Fibroblast of gingiva (primary cell): ENCODE measurements around the gene TUBGCP3.

Experiments used
- DNase-seq: peaks from one replicate; pipeline ENCODE4 v3.0.0-alpha.2; 2011; ENCODE audit warnings: low read depth

TUBGCP3 gene

DNA sequence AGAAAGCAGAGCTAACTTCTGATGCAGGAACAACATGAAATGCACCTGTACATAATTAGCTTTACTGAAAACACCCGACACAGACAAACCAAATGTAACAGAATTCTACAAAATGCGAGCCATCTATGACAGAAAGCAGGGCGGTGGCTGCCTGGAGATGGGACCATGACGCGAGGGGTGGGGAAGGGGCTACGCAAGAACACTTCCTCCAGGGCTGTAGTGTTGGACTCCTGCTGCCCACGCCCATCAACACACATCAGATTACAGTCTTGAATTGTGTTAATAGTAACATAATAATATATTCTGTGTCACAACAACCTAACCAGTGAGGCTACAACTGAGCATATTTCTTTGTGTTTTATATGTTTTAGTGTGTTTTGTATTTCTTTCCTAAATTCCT is 108.6 kb downstream of the TUBGCP3 start:
- no peak for DNase-seq

DNA sequence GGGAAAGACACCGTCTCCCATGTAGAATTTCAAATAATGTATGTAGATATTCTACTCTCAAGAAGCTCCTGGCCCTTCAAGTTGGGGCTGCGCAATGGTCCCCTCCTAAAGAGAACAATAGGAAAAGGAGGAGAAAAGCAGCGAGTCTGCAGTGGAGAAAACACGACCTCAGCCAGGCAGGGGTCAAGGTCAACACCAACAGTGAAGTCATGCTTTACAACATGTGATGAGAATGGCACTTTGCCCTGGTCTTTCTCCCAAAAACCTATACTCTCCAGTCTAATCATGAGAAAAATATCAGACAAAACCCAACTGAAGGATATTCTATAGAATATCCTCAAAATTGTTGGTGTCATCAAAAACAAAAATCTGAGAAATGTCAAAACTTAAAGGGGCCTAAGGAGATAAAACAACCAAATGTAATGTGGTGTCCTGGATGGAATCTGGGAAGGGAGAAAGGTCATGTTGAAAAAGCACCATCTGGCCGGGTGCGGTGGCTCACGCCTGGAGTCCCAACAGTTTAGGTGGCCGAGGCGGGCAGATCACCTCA is 110.8 kb downstream of the TUBGCP3 start:
- DNase-seq: no peak

DNA sequence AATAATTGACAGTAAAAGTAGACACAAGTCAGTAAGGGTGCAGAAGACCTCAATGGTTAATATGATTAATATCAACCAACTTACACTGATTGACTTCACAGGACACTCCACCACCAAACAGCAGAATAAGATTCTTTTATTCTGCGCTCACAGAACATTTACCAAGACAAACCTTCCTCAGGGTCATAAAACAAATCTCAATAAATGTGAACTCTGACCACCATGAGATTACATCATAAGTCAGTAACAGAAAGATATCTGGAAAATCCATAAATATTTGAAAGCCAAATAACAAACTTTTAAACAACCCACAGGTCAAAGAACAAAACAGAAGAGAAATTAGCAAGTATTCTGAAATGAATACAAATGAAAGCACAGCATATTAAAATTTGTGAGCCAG is 112.1 kb downstream of the TUBGCP3 start:
- DNase-seq: no peak

DNA sequence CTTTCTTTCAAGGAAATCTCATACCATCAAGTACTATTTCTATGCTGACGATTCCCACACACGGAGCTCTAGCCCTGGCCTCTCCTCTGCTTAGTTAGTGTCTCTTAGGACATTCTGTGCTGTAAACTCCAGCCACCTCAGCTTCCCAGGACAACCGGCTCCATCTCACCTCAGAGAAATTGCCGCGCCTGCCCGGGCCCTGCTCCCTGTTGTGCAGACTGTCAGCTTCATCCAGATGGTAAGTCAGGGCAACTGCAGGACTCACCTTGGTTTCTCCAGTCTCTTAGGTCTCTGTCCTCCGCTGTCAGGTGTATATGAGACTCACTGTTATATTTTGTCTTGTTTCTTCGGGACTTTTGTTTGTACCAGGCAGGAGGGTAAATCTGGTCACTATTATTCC is 113.1 kb downstream of the TUBGCP3 start:
- DNase-seq: no peak

DNA sequence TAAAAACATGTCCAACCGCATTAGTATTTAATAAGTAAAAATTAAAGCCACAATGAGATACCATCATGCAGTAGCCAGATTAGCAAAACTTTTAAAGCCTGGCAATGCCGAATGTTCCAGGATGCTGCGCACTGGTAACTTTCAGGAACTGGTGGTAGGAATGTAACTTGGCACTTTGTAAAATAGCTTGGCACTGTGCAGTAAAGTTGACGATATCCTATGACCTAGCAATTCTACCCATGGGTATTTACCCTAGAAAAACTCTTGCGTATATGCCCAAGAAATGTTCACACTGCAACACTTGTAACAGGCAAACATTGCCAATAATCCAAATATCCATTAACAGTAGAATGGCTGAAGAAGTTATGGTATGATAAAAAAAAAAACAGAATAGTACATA is 114.1 kb downstream of the TUBGCP3 start:
- DNase-seq: no peak

DNA sequence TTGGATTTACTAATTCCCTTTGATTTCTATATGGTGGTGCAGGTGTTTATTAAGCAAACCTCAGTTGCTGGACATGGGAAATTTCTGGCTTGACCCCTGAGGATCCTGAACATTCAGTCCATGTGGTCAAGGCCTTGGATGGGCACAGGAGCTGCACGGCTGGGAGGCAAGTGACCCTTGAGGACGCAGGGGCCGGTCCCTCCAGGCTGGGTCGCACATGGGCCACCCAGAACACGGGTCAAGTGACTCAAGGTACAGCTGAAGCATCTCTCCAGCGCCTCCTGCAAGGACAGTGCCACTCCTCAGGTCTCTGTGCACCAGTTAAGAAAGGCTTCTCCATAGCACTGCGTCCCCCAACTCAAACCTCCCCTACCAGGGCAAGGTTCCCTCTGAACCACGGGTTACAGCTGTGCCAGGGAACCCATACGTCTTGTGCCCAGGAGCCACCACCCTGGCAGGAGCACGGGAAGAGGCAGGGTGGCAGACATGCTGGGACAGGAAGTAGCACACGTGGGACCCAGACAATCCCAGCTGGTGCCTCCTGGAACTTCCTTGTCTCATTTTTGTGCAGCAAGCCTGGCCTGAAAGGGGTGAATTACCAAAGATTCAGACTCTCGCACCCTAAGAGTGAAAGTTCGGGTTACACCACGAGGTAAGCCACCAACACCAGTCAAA is 118.7 kb downstream of the TUBGCP3 start:
- DNase-seq: no peak

DNA sequence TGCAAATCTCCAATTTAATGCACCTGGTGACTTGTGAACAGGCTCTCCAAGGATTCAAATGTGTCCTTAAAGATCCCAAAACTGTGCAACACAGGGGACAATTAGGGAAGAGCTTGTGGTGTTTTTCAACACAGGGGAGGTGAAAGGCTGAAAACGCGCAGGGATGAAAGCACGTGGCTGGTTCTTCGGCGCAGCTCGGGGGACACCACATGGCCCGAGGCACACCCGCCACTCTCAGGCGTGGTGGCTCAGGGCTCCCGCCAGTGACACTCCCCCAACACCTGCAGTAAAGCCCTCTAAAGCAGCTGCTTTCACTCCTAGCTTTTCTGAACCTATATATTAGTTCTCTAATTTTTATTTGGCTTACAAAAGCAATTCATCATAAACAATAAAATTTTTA is 119.9 kb downstream of the TUBGCP3 start:
- DNase-seq: no peak

DNA sequence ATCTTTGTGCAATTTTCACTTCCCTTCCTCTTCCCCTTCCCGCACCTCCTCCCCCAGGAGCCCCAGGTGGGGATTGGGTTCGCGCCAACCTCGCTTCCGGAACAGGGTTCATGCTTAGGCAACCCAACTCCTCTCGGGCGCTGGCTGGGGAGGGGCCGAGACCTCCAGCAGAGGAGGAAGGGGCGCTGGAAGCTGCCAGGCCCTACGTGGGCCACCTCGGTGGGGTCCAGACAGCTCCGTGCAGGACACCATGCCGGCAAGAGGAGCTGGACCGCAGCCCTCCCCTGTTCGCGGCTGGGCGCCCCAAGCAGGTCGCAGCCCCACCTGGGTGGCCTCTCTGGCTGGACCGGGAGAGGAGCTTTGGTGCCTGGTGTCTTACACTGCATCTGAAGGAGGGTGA is 120.7 kb downstream of the TUBGCP3 start:
- no peak for DNase-seq

DNA sequence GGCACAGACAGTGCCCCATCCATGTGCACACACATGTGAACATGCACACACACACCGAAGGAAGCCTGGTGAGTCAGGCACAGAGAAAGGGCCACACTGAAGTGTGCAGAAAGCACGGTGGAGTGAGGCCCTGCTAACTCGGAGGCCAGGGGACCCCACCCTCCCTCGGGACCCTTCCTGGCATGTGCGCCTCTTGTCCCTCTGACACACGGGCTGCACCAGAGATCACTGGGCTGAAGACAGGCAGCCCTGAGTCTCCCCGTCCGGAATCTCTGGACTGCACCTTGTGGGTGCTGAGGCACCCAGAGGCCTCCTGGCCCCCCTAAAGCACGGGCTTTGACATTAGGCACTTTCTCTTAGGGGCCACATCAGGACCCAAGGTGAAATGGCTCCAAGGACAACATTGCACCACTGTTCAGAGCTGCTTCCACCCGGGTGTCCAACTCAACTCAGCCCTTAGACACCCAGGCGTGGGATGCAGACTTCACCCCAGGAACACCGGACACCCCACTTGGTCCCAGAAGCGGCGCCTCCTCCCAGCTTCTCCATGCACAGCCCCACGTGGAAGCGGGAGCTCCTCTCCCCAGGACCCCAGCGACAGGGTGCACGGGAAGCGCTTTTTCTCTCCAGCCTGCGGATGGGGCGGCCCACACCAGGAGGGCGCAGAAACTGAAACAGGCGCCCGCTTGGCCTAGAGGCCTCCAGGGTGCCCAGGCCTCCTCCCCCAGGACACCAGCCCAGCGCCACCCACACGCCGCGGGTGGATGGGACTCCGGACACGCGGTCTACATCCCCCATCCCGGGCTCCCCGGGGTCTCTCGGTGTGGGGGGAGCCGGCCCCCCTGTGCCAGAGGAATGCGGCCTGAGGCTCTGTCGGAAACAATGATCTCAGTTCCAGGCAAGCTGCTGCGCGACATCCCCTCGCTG is 121.6 kb downstream of the TUBGCP3 start:
- DNase-seq: no peak

DNA sequence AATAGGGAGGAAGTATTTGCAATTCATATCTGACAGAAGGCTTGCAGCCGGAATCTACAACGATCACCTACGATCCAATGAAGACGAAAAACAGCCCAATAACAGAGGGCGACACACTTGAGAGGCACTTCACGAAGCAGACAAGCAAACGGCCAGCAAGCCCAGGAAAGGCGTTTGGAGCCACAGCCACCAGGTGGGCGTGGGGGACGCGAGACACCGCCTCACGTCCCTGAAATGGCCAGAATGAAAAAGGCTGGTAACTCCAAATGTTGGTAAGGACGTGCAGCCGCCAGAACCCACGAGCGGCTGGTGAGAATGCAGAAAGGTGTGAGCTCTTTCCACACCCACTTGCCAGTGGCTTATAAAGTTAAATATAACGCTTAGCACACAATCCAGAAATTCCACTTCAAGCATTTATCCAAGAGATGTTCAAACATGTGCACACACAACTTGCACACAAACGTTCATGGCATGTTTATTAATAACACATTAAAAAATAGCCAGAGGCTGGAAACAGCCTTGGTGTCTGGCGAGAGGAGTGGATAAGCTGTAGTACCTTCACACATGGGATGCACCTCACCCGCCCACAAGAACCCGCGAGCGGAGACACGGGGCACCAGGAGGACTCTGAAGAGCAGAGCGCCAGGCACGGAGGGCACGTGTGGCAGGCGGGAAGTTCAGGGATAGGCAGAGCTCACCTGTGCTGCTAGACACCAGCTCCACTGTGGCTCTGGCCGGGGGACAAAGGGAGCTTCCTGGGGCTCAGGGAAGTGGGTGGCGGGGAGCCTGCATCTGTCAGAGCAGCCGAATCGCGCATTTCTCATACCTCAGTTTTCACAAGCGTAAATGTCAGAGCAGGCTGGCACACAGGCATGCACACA is 122.5 kb downstream of the TUBGCP3 start:
- no peak for DNase-seq

DNA sequence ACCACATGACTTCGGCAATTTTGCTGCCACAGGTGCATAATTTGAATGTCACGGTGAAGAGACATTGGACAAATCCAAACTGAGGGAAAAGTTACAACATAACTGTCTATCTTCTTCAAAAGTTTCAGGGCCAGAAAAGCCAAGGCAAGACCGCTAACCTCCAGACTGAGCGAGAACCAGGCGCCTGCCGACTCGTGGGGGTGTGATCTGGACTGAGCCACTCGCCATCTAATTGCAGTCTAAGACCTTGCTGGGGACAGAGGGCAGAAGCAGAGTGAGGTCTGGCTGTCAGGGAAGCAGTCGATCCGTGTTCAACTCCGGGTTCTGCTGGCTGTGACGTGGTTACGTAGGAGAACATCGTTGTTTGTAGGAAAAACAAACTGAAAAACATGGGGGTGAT is 123.2 kb downstream of the TUBGCP3 start:
- DNase-seq: no peak

DNA sequence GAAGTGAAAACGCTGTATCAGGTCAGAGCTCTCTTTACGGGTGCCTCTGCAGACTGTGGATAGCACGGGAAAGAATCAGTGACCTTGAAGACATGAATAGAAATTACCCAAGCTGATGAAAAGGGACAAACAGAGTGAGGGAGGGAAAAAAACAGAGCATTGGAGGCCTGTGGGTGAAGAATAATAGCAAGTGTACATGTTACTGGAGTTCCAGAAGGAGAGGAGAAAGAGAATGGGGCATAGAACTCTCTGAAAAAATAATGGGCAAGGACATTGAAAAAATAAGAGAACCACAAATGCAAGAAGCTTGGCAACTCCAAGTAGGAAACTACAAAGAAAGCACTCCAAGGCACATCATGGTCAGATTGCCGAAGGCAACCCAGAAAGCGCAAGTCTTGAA is 125.5 kb downstream of the TUBGCP3 start:
- no peak for DNase-seq

DNA sequence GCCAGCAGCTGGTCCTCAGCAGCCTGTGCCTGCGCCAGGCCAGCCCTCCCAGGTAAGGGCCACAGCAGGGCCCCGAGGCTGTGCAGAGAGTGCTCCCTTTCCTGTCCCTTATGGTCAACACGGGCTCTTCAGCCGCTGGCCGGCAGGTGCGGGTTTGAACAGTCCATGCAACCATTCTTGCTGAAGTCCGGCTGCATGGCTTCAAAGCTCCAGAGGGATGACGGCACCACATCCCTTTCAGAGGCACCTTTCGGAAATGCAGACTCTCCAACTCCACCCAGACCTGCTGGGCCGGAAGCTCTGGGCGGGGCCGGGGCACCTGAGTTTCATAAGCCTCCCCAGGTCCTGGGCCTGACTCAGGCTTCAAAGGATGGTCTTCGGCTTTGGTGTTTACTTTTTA is 130.5 kb downstream of the TUBGCP3 start:
- DNase-seq: no peak

DNA sequence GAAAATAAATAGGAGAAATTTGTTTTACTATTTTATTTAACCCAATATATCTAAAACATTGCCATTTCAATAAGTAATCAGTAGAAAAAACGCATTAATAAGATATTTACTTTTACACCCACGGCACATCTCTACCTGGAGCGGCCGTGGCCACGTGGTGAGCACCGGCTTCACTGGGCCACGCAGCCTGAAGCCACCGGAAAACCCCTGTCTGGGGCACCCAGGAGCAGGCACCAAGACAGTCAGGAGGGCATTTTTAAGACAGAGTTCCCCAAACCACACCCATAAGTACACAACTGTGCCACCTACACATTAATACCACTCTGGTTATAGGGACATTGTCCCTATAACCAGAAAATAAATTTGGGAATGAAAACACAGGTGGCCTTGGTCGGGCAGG is 130.9 kb downstream of the TUBGCP3 start:
- DNase-seq: no peak

DNA sequence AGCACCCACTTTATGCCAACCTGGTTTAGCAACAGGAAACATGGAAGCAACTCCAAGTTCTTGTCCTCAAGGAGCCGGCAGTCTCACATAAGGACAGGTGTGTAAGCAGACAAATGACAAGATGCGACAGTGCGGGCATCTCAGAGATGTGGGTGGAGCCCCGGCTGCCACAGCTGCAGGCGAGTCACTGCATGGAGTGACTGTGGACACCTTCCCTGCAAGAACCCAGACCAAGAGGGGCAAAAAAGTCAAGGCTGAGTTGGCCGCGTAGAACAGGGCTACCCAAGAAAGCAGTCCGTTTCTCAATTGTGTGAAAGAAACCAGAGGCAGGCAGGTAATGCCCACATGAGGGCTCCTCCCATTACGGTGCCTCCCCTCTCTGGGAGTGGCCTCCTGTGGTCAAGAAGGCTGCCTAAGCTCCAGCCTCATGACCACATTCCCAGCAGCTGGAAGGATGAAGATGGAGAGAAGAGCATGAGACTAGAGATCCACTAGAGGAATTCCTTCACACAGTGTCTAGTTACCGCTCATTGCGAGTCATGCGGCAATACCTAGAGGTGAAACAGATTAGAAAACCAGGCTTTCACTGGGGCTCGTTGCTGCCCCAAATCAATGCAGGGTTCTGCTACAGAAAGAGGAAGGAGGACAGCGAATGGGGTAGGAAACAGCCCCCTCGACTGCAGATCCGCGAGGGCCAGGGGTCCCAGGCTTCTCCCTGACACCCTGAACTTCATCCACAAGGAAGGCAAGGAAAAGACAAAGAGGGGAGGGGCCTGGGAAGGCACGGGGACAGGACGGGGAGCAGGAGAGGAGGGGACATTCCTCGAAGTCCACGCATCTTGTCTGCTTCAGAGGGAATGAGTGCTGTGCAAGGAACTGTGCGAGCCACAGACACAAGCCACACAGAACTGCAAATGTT is 131.6 kb downstream of the TUBGCP3 start:
- DNase-seq: no peak

DNA sequence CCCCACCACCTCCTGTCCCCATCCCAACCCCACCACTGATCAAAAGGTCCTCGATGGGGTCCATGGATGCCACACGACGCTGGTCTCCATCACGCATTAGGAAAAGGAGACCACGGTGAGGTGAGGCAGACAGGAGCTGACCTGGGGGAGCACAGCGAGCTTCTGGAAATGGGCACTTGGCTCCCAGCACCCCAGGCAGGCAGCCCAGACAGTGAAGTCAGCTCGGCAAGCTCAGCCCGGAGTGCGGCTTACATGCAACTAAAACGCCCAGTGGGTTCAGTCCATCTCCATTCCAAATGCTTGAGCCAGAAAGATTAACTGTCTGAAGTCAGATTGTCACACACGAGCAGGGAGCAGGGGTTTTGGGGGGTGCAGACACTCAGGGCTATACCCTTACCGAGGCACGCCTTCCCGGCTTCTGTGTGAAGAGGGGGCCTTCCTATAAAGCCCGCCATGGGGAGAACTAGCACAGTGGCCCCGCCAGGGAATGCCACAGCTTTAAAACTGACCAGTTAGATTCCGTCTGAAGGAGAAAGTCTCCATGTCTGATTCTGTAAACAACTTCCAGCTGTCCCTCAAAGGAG is 132.4 kb downstream of the TUBGCP3 start:
- no peak for DNase-seq

DNA sequence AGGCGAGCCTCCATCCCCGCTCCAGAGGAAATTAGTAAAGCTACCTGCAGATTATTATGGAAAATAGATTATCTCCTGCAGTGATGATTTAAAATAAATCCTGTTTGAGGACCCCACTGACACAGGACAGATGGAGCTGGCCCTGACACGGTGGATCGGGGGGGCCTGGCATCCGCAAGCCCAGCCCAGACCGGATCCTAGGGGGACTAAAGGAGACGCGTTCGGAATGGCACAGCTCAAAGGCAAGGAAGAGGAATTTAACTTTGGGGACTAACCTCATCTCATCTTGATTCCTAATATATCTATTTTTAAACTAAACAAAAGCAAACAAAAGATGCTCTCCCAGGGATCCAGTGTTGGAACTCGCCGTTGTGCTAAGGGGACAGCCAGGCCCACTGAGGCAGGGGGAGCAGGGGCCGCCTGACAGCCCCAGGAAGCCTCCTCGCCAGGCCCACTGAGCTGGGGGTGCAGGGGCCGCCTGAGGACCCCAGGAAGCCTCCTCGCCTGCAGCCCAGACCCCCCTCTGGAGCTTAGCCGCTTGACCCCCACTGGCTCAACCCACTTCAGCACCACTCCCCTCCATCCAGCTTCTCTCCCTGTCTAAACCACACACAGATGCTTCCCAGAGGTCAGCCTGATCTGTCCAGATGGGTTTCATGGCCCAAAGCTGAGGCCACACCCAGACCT is 133.2 kb downstream of the TUBGCP3 start:
- no peak for DNase-seq

DNA sequence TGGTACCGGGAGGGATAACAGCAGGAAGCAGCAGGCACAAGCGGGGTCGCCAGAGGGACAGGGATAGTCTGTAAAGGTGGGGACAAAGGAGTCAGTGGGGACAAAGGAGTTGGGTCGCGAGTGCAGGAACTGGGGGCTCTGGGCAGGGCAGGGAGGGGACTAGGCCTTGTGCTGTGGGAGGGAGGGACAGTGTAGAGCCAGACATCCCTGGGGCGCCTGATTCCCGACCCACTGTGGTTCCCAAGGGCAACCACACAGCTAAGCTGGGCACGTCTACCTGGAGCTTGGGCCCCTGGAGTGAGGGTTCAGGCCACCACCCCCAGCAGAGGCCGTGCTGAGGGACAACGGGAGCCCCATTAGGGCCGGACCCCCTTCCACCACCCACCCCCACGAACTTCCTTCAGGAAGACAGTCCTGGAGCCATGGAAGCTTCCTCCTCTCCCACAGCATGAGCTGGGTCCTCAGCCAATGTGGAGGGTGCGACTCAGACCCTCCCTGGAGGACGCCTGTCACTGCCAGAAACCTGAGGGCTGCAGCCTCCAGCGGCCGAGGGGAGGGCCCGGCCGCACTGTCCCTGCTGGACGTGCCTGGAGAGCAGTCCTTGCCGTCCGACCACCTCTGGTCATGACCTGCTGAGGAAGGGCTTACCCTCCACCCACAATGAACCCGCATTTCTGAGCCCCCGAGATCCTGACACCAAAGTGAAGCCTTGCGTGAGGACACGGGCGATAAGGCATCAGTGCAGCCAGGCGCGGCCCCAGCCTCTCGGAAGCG is 133.9 kb downstream of the TUBGCP3 start:
- no peak for DNase-seq

DNA sequence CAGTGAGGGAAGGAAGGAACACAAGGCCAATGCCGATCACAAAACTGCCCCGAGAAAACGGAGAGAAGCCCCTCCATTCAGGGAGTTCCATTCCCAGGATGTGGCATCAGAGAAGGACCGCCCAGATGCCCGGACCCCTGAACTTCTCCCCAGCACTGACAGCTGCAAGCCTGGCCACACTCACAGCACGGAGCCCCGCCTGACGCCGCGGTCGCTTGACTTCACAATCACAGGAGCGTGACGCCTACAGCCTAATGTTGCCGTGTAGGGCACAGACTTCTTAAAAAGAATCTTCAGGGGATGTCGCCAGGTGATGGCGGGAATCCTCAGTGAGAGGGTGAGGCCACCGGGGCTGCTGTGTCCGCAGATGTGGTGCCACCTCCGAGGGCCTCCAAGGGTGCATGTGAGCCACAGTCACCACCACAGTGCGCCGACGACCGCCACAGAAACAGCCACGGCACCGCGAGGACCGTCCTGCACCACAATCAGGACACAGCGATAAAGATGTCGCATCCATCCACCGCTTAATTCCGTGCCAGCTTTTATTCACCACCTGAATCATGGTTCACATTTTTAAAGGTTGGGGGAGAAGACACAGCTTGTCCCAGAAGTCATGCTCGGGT is 134.6 kb downstream of the TUBGCP3 start:
- no peak for DNase-seq
